SKM-1 treated with dmso at 0.1 percent for 144 hours (cell line): ENCODE data around the gene DAB1.

Experiments
- DNase-seq: peaks from one replicate; lab custom pipeline; 2025; ENCODE audit not compliant: unreplicated experiment; lab: John Stamatoyannopoulos, UW

DAB1 gene

GRCh38 chr1:57040811-57041210 is 383.0 kb downstream of the DAB1 start:
- DNase-seq, result no peak

- DNase-seq, result no peak
These were observed 386.9 kb downstream of the DAB1 start for GRCh38 chr1:57036641-57037579.

- no peak for DNase-seq
These were observed 389.1 kb downstream of the DAB1 start for GRCh38 chr1:57034713-57035112.

GRCh38 chr1:57033222-57034001 is 390.4 kb downstream of the DAB1 start:
- DNase-seq, result no peak

- DNase-seq, result no peak
These were observed 397.1 kb downstream of the DAB1 start for GRCh38 chr1:57026624-57027354.

- no peak for DNase-seq
These were observed 399.0 kb downstream of the DAB1 start for GRCh38 chr1:57024855-57025254.

- DNase-seq, result no peak
These were observed 399.4 kb downstream of the DAB1 start for GRCh38 chr1:57024428-57024827.

GRCh38 chr1:57020216-57020615 is 403.6 kb downstream of the DAB1 start:
- DNase-seq, result no peak

GRCh38 chr1:57019236-57019839 is 404.5 kb downstream of the DAB1 start:
- no peak for DNase-seq

GRCh38 chr1:57018119-57018518 is 405.7 kb downstream of the DAB1 start:
- DNase-seq, result no peak

GRCh38 chr1:57017717-57018116 is 406.1 kb downstream of the DAB1 start:
- DNase-seq, result peak; percentile 4

GRCh38 chr1:57017200-57017599 is 406.7 kb downstream of the DAB1 start:
- no peak for DNase-seq

GRCh38 chr1:57015071-57015470 is 408.8 kb downstream of the DAB1 start:
- no peak for DNase-seq

- DNase-seq, result no peak
These were observed 410.3 kb downstream of the DAB1 start for GRCh38 chr1:57013522-57013921.

GRCh38 chr1:57012315-57012714 is 411.5 kb downstream of the DAB1 start:
- no peak for DNase-seq

GRCh38 chr1:57010511-57010910 is 413.3 kb downstream of the DAB1 start:
- no peak for DNase-seq

GRCh38 chr1:57007948-57008347 is 415.9 kb downstream of the DAB1 start:
- DNase-seq, result no peak

- DNase-seq, result no peak
These were observed 416.4 kb downstream of the DAB1 start for GRCh38 chr1:57007472-57007871.

- DNase-seq, result no peak
These were observed 420.3 kb downstream of the DAB1 start for GRCh38 chr1:57003398-57004139.

- no peak for DNase-seq
These were observed 428.3 kb downstream of the DAB1 start for GRCh38 chr1:56995414-56996100.
